ENCODE measurements around the gene PYDC2.

The PYDC2 gene

GRCh38 chr3:191461113-191461595 lies at the start of gene PYDC2:
PYDC2 (plus strand) TSS chr3:191461163; CDS start chr3:191461163, 0 bp downstream.
- no peak for DNase-seq

DNA sequence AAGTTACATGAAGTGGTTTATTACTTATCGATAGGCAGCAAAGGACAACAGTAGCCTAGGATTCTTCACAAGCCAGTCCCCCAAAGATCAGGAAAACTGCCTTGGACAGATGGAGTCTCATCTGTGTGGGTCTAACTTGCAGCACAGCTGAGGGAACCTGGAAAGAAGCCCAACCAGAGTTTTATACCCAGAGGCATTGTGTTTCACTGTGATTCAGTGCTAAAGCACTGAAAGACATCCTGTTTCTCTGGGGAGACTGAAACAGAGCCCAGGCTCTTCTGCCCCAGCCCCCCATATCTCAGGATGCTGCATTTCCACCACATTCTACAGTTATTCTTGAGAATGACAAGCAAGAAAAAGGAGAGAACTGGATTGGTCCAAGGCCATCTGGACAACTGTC lies 48.2 kb upstream of the PYDC2 start:
- DNase-seq: peak; percentile 95

DNA sequence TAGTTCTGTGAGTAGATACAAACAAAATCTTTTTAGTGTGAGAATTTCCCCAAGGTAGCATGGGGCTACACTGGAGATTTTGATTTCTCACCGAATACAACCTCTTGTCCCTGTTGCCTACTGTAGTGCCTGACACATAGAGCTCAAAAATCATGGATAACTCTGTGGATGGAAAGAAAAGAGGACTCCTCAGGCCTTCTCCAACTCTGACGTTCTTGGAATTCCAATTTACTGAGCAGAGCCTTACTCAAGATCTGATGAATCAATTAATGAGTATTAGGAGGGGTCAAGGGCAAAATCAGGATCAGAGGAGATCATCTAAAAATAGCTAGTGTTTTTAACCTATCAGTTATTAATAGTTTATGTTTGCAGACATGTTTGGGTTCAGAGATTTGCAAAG lies 46.7 kb upstream of the PYDC2 start:
- DNase-seq: peak; percentile 36

DNA sequence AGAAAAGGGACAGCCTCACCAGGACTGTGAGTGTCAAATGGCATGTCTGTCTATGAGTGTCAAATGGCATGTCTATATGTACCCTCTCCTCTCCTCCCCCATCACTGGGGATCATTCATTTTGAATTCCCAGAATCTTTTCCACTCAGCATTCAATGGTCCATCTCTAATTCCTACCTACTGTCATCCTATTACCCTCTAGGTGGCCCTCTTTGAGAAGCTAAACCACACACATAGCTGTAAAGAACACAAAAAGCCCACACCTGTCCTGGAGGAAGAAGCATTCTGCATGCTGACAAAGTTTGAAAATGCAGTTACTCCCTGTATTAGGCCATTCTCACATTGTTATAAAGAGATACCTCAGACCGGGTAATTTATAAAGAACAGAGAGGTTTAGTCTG lies 46.2 kb upstream of the PYDC2 start:
- DNase-seq: no peak

DNA sequence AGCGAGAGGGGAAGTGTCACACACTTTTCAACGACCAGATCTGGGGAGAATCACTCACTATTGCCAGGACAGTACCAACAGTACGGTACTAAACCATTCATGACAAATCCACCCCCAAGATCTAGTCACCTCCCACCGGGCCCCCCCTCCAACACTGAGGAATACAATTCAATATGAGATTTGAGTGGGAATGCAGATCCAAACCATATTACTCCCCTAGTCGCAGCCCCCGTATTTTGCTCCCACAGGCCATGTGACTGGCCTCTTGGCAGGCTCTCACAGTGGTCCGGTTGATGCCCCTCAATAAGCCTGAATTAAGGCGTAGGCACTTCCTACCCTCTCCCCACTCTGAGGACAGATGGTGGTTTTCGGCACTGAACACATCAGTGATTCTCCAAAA lies 45.4 kb upstream of the PYDC2 start:
- no peak for DNase-seq

DNA sequence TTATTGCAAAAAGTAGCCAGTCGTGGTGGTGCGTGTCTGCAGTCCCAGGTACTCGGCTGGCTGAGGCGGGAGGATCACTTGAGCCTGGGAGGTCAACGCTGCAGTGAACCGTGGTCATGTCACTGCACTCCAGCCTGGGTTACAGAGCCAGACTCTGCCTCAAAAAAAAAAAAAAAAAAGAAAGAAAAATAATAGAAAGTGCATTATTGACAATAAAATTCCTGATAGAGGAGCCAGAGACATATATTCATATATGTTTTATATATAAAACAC lies 43.6 kb upstream of the PYDC2 start:
- no peak for DNase-seq

DNA sequence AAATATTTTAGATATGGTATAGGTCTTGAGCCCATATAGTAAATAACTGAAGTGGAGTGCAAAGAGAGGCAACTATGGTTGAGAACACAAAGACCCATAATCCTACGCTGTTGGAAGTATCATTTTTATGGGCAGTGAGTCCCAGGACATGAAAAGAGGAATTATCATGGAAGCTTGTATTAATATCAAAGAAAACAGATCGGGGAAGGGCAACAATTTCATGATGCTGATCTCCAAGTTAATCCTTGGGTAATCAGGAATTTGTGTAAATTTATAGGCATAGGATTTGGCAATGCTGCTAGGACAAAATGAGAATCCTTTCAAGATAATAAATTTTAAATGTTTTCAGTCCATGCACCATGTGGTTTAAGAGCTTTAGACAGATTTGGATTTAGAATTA lies 40.2 kb upstream of the PYDC2 start:
- DNase-seq: no peak

DNA sequence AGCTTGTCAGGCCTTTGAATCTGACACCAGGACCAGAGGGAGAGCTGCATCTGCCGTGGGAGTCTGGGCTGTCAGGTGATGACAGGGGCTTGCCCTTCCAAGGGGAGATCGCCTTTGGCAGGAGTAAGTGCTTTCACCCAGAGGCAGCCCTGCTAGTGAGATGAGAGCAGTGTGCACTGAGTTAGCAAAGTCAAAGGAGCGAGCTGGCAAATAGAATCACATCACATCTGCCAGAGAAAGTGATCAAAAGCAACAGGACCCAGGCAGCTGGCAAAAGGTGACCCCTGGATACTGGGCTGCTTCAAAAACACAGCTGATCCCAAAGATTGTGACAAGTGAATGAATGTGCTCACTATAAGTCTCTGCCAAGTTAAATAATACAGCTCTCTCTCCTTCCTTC lies 36.1 kb upstream of the PYDC2 start:
- DNase-seq: no peak

- no peak for DNase-seq
Measured at GRCh38 chr3:191425322-191425734, 35.6 kb upstream of the PYDC2 start.

DNA sequence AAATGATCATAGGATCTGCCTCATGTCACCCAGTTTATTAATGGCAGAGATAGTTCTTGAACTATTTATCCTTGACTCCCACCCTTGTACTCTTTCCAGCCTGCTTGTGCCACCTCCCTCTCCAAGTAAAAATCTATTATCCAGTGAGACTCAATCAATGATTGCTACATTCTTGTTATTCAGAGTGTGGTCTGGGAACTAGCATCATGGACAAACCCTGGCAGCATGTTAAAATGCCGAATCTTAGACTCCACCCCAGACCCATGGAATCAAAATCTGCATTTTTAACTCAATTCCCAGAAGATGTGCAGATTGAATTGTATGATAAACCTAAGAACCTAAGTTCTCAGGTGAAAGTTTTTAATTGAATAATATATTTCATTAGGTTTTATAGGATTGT lies 34.7 kb upstream of the PYDC2 start:
- no peak for DNase-seq

GRCh38 chr3:191428177-191428576 lies 32.8 kb upstream of the PYDC2 start:
- no peak for DNase-seq

- no peak for DNase-seq
Measured at GRCh38 chr3:191430103-191430502, 30.9 kb upstream of the PYDC2 start.

GRCh38 chr3:191431160-191431822 lies 29.7 kb upstream of the PYDC2 start:
- DNase-seq: no peak

DNA sequence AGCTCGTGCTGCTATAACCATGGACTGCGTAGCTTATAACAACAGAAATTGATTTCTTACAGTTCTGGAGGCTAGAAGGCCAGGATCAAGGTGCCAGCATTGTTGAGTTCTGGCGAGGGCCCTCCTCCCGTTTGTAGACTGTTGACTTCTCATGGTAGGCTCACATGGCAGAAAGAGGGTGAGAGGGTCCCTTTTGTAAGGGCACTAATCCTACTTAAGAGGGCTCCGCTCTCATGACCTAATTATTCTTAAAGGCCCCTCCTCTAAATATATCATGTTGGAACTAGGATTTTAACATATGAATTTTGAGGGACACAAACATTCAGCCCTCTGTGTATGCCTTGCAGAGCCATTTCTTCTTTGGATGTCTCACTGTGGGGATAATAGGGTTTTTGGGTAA lies 28.8 kb upstream of the PYDC2 start:
- no peak for DNase-seq

DNA sequence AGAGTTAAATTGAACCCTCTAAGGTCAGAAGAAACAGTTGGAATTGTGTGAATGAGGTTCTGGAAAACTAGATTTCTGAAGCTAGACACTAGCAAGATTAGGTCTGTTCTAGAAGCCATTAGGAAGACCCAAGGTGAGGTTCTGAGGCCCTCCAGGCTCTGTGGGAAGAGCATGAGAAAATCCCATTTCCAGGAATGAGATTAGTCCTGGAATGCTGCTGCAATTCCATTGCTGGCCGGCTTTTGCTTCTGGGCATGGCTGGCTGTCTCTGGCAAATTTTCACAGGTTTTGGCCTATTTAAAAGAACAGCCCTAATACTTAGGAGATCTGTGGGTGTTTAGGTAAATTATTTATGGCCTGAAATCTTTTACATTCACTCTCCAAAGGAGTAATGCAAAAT lies 26.9 kb upstream of the PYDC2 start:
- DNase-seq: no peak

GRCh38 chr3:191435981-191436380 lies 25.0 kb upstream of the PYDC2 start:
- no peak for DNase-seq

DNA sequence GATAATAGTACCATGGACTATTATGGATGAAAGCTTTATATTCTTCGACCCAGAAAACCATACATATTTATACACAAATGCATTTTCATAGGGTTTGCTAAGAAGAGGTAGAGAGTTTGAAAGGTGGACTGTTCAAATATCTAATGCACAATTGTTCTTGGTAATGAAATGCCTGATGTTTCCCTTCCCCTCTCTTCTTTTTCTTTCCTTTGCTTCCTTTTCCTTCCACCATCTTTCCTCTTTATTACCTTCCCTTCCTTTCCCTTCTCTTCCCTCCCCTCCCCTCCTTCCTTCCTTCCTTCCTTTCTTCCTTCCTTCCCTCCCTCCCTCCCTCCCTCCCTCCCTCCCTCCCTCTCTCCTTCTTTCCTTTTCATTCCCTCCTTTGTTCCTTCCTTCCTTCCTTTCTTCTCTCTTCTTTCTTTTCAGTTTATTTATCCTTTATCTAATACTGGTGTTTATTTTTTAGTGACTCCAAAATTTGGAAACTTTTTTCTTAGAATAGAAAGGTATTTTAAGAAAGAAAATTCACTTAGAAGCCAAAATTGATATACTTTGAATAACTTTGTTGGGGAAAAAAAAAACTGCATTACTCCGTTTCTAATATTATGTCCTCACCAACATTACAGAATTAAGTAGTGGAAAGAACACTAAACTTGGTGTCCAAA lies 22.7 kb upstream of the PYDC2 start:
- DNase-seq: no peak

DNA sequence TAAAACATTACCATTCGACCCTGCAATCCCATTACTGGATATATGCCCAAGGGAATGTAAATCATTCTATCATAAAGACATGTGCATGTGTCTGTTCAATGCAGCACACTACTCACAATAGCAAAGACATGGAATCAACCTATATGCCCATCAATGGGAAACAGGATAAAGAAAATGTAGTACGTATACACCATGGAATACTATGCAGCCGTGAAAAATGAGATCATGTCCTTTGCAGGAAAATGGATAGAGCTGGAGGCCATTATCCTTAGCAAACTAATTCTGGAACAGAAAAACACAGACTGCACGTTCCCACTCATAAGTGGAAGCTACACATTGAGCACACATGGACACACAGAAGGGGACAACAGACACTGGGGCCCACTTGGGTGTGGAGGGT lies 20.4 kb upstream of the PYDC2 start:
- DNase-seq: no peak

DNA sequence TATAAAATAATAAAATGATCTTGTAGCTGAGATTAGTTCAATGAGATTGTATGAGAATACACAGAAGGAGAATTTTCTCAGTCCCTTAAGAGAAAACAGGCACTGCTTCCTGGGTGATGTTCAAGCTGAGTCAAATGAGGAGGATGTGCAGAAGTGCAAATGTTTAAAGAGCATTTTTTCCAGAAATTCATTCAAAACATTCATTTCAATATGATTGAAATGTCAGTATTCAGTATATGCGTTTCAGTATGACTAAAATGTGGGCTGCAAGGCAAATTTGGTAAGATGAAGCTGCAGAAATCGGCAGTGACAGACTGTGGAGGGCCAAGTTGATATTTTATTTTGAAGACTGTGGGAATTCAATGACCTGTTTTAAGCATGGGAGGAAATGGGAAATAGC lies 19.3 kb upstream of the PYDC2 start:
- DNase-seq: no peak

GRCh38 chr3:191444569-191444968 lies 16.4 kb upstream of the PYDC2 start:
- DNase-seq: no peak

- DNase-seq: no peak
Measured at GRCh38 chr3:191449256-191449655, 11.7 kb upstream of the PYDC2 start.

DNA sequence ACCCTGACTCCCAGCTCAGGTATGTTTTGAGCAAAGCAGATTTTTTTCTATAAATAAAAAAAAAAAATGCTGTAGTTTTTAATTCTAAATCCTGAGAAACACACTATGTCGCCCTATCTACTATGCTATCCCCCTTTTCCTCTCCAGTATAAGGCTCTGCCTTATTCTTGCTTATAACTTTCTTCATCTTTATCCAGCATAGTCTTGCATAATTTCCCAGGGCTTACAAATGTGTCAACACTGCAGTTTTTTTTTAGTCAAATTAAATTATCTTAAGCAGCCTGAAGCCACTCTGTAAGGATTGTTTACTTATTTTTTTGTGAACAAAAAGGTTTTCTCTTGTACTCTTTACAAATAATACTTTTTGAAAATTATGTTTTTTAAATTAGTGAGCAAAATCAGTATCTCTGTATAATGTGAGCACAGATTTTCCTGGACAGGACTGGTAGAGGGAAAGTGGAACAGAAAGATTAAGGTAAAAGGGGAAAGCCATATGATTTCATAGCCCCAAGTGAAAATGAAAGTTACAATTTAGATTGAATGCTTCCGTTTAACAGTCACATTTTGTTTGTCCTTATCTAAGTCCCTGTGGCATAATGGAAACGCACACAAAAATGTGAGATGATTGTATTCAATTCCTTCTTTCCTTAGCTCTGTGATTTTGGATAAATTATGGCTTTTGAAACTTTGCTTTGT lies 5.6 kb upstream of the PYDC2 start:
- DNase-seq: no peak

DNA sequence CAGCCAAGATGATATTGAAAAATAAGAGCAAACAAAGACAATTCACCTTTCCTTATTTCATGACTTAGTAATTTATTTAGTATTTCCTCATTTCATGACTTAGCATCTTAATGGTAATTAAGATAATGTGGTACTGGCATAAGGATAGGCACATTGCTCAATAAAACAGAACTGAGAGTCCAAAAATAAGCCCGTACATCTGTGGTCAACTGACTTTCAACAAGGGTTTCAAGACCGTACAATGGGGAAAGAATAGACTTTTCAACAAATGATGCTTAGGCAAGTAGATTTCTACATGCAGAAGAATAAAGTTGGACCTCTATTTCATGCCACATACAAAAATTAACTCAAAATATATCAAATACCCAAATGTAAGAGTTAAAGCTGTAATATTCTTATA lies 603 bp upstream of the PYDC2 start:
- DNase-seq: no peak

- DNase-seq: no peak
Measured at GRCh38 chr3:191470080-191470479, 9.1 kb downstream of the PYDC2 start.

GRCh38 chr3:191470545-191470944 lies 9.6 kb downstream of the PYDC2 start:
- no peak for DNase-seq

Measured in fibroblast of skin of right biceps (primary cell).